Karpas-422 (cell line): Measurements from ENCODE around the gene SLC22A23. TPM values are rescaled to one million over a fixed set of nuclear protein-coding genes. Genes with fewer than 3 reads are reported as not detected.

Experiments used
- DNase-seq: peaks from one replicate; pipeline ENCODE4 v3.0.0-alpha.2; 2015
- H2AFZ ChIP-seq: fragments of 200-600 bp; sonication (generic); 2 replicates; pipeline ENCODE4 v1.6.1; 2014; ENCODE audit warnings: antibody characterized with exemption, low read length, mixed read lengths
- H3K27ac ChIP-seq: fragments of 200-600 bp; sonication (generic); 2 replicates; pipeline ENCODE4 v1.5.1; 2014; ENCODE audit warnings: mild to moderate bottlenecking, low read length, moderate library complexity
- H3K27me3 ChIP-seq: fragments of 200-600 bp; sonication (generic); 2 replicates; pipeline ENCODE4 v1.6.1; 2014; ENCODE audit warnings: low read length, mixed read lengths
- H3K36me3 ChIP-seq: fragments of 200-600 bp; sonication (generic); 2 replicates; pipeline ENCODE4 v1.6.1; 2014; ENCODE audit warnings: low read length, mixed read lengths; ENCODE audit not compliant: insufficient read depth
- H3K4me1 ChIP-seq: fragments of 200-600 bp; sonication (generic); 2 replicates; pipeline ENCODE4 v1.6.1; 2014; ENCODE audit warnings: mild to moderate bottlenecking, low read length, mixed read lengths
- H3K4me2 ChIP-seq: fragments of 200-600 bp; sonication (generic); 2 replicates; pipeline ENCODE4 v1.6.1; 2014; ENCODE audit warnings: low read length, low read depth, mild to moderate bottlenecking; ENCODE audit not compliant: poor library complexity, severe bottlenecking
- H3K4me3 ChIP-seq: fragments of 200-600 bp; sonication (generic); 2 replicates; pipeline ENCODE4 v1.5.1; 2014; ENCODE audit warnings: mild to moderate bottlenecking, antibody characterized with exemption, low read length, mixed read lengths
- H3K79me2 ChIP-seq: fragments of 200-600 bp; sonication (generic); 2 replicates; pipeline ENCODE4 v1.6.1; 2014; ENCODE audit warnings: mild to moderate bottlenecking, low read length, mixed read lengths
- H3K9ac ChIP-seq: fragments of 200-600 bp; sonication (generic); 2 replicates; pipeline ENCODE4 v1.6.0; 2014; ENCODE audit warnings: low read length
- H3K9me2 ChIP-seq: fragments of 200-600 bp; sonication (generic), shearing (Covaris generic); replicated peaks from 2 replicates; pipeline ENCODE4 v1.6.0; 2014; ENCODE audit warnings: mild to moderate bottlenecking, low read length, moderate library complexity; ENCODE audit not compliant: insufficient read depth
- H3K9me3 ChIP-seq: fragments of 300-700, 200-600 bp; sonication (generic); 2 replicates; pipeline ENCODE4 v1.6.1; 2014; ENCODE audit warnings: low read length, mixed read lengths
- H4K20me1 ChIP-seq: fragments of 200-600 bp; sonication (generic); 2 replicates; pipeline ENCODE4 v1.6.1; 2014; ENCODE audit warnings: mild to moderate bottlenecking, antibody characterized with exemption, low read length, low read depth; ENCODE audit not compliant: insufficient read depth
- total RNA-seq: library from RNA; depleted of rRNA; stranded (reverse); fragments of >200 nt; shearing (Covaris generic); gene quantifications from 2 replicates; pipeline ENCODE4 v1.2.3, GENCODE V29; 2014; ENCODE audit warnings: low replicate concordance

Gene SLC22A23
- total RNA-seq, 1 experiment from 2014 or later, result not detected

- Histone ChIP-seq H3K9ac (no peak overlapping the region), H3K4me1 (no peaks in the 10 kb centered on the region), H3K9me2 (no peaks in the 10 kb centered on the region), H3K27ac (no peak overlapping the region), H3K4me3 (no peak overlapping the region), H4K20me1 (peaks cover 24% of the 10 kb centered on the region), H3K4me2 (no peak overlapping the region), H3K9me3 (no peaks in the 10 kb centered on the region), H3K36me3 (no peaks in the 10 kb centered on the region), H3K27me3 (no peaks in the 10 kb centered on the region), H2AFZ (no peak overlapping the region), H3K79me2 (no peaks in the 10 kb centered on the region)
- DNase-seq, result no peak
Observed at GRCh38 chr6:3276174-3277167, 180.4 kb downstream of the SLC22A23 start.

DNA sequence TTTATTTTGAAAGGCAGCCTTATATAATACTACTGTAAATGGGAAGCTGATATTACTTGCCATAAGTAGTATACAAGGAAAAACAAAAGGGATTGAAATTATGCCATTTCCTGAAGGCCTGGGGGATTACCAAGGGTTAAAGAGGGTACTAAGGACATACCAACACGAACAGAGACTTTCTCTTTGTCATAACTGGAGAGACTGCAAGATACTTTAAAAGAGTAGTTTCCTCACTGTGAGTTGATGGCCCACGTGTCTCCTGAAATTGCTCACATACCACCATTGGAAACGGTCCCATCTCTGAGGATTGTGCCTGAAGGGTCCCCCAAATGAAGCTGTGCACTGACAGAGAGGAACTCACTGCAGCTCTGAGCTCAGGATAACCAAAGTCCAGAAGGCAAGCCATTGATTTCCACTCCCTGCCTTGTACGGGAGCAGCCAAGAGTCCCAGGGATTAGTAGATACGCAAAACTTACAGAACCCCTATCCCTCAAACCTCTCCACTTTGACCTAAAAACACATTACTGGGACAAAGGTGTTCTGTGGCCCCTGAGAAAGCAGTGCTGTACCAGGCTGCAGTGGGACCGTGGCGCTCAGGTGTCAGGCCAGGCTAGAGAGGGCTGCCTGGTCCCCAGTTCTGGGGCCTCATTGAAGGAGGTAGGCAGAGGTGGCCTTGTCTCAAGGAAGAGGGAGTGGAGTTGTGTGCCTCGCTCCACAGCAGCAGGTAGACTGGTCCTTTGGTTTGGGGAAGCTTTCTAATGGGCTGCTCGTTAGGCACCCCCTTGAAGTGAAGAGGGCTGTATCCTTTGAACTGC lies 182.9 kb downstream of the SLC22A23 start:
- Histone ChIP-seq H3K27ac (no peak overlapping the region), H3K4me2 (no peak overlapping the region), H4K20me1 (peaks cover 42% of the 10 kb centered on the region), H3K9me2 (no peaks in the 10 kb centered on the region), H3K27me3 (no peaks in the 10 kb centered on the region), H3K9ac (no peak overlapping the region), H3K36me3 (peaks cover 5% of the 10 kb centered on the region; the same call in 1 of the 2 replicates), H2AFZ (no peak overlapping the region), H3K9me3 (no peaks in the 10 kb centered on the region), H3K4me3 (no peak overlapping the region), H3K79me2 (0 out of 2 replicates have a peak, but pooled peaks cover 2% of the 10 kb centered on the region), H3K4me1 (no peaks in the 10 kb centered on the region)
- no peak for DNase-seq

GRCh38 chr6:3272911-3273547 lies 183.8 kb downstream of the SLC22A23 start:
- Histone ChIP-seq H3K79me2 (0 out of 2 replicates have a peak, but pooled peaks cover 2% of the 10 kb centered on the region), H3K9me2 (no peaks in the 10 kb centered on the region)

GRCh38 chr6:3271756-3272155 lies 185.1 kb downstream of the SLC22A23 start:
- H3K79me2 ChIP-seq, result 0 out of 2 replicates have a peak, but pooled peaks cover 2% of the 10 kb centered on the region
- peaks cover 5% of the 10 kb centered on the region; the same call in 1 of the 2 replicates for H3K36me3 ChIP-seq
- no peak overlapping the region for H2AFZ ChIP-seq
- no peak overlapping the region for H3K4me3 ChIP-seq
- no peak overlapping the region for H3K9ac ChIP-seq
- no peaks in the 10 kb centered on the region for H3K9me3 ChIP-seq
- H4K20me1 ChIP-seq, result peaks cover 49% of the 10 kb centered on the region
- DNase-seq, result no peak
- H3K4me1 ChIP-seq, result no peaks in the 10 kb centered on the region
- no peak overlapping the region for H3K27ac ChIP-seq
- H3K9me2 ChIP-seq, result no peaks in the 10 kb centered on the region
- no peaks in the 10 kb centered on the region for H3K27me3 ChIP-seq
- H3K4me2 ChIP-seq, result no peak overlapping the region

More at GRCh38 chr6:3272911-3273547, 183.8 kb downstream of the SLC22A23 start:
- Histone ChIP-seq H3K4me2 (no peak overlapping the region), H3K4me3 (no peak overlapping the region), H2AFZ (no peak overlapping the region), H3K27ac (no peak overlapping the region), H3K27me3 (no peaks in the 10 kb centered on the region), H3K4me1 (no peaks in the 10 kb centered on the region), H3K9ac (no peak overlapping the region), H4K20me1 (peaks cover 45% of the 10 kb centered on the region), H3K9me3 (no peaks in the 10 kb centered on the region), H3K36me3 (peaks cover 5% of the 10 kb centered on the region; the same call in 1 of the 2 replicates)
- no peak for DNase-seq

DNA sequence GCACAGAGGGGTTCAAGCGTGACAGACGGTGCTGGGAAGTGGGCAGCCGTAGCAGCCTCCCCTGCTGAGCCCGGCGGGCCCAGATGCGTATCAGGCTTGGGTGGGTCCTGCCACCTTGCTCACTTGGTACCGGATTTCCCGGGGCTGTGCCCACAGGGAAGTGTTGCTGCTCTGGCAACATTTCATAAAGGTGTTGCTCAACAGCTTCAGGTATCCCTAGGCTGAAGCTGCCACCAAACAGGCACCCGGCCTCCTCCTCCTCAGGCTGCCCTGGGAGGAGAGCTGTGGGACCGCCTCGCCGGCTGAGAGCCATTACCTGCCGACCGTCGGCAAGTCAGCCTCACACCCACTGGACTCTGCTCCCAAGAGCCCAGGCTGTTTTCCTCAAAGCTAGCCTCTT lies 186.6 kb downstream of the SLC22A23 start:
- no peak overlapping the region for H3K4me3 ChIP-seq
- no peak overlapping the region for H3K9ac ChIP-seq
- H3K27ac ChIP-seq, result no peak overlapping the region
- no peaks in the 10 kb centered on the region for H3K9me3 ChIP-seq
- no peaks in the 10 kb centered on the region for H3K4me1 ChIP-seq
- peaks cover 45% of the 10 kb centered on the region; the same call in 1 of the 2 replicates for H4K20me1 ChIP-seq
- H3K79me2 ChIP-seq, result peaks cover 2% of the 10 kb centered on the region; the same call in 1 of the 2 replicates
- DNase-seq, result no peak
- H3K27me3 ChIP-seq, result no peaks in the 10 kb centered on the region
- no peak overlapping the region for H2AFZ ChIP-seq
- H3K9me2 ChIP-seq, result no peaks in the 10 kb centered on the region
- peaks cover 5% of the 10 kb centered on the region; the same call in 1 of the 2 replicates for H3K36me3 ChIP-seq
- no peak overlapping the region for H3K4me2 ChIP-seq

GRCh38 chr6:3269281-3269975 lies 187.4 kb downstream of the SLC22A23 start:
- Histone ChIP-seq H3K4me2 (no peak overlapping the region), H3K9me3 (no peaks in the 10 kb centered on the region), H3K27me3 (no peaks in the 10 kb centered on the region), H3K27ac (no peak overlapping the region), H4K20me1 (peaks cover 45% of the 10 kb centered on the region; the same call in 1 of the 2 replicates), H3K9ac (no peak overlapping the region), H2AFZ (no peak overlapping the region), H3K36me3 (peaks cover 5% of the 10 kb centered on the region; the same call in 1 of the 2 replicates), H3K79me2 (peaks cover 5% of the 10 kb centered on the region; the same call in 1 of the 2 replicates), H3K4me3 (no peak overlapping the region), H3K4me1 (no peaks in the 10 kb centered on the region), H3K9me2 (no peaks in the 10 kb centered on the region)
- no peak for DNase-seq

GRCh38 chr6:3268680-3269079 lies 188.2 kb downstream of the SLC22A23 start:
- H3K27ac ChIP-seq, result no peak overlapping the region
- no peak for DNase-seq
- peaks cover 9% of the 10 kb centered on the region; the same call in 1 of the 2 replicates for H3K36me3 ChIP-seq
- H3K9ac ChIP-seq, result no peak overlapping the region
- H2AFZ ChIP-seq, result no peak overlapping the region
- no peaks in the 10 kb centered on the region for H3K27me3 ChIP-seq
- peaks cover 13% of the 10 kb centered on the region for H3K79me2 ChIP-seq
- H3K4me2 ChIP-seq, result no peak overlapping the region
- H3K4me1 ChIP-seq, result no peaks in the 10 kb centered on the region
- no peak overlapping the region for H3K4me3 ChIP-seq
- H3K9me3 ChIP-seq, result no peaks in the 10 kb centered on the region
- H3K9me2 ChIP-seq, result no peaks in the 10 kb centered on the region
- H4K20me1 ChIP-seq, result peaks cover 41% of the 10 kb centered on the region
